ENCODE results near the gene BAK1.
"Not testable (repeated sequence)": the region's sequence is repeated elsewhere in the genome, so short reads cannot be mapped to it uniquely, and the experiment has no call there.

BAK1 gene

DNA sequence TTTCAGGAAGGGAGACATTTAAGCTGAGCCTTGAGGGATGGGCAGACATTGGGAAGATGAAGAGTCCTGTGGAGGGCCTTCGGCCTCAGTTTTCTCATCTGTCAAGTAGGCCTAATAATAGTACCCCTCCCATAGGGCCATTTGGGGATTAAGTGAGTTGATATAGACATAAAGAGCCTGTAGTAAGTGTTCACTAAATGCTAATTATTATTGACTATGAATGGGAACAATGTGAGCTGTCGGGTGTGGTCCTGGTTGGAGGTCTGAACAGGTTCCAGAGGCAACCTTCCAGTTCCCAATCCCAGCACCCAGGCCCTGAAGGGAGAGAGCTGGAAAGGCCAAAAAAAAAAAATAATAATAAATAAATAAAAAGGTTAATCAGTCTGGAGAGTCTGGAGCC, 26.6 kb upstream of the BAK1 start:
- peaks cover 8% of the 10 kb centered on the region for H3K4me1 ChIP-seq (ENCODE audit: insufficient read depth, low read length)
- H3K9ac ChIP-seq (ENCODE audit: low read length): no peak overlapping the region
- no peaks in the 10 kb centered on the region for H3K27me3 ChIP-seq (ENCODE audit: control insufficient read depth in 1 of 2, insufficient read depth in 2 of 2, low read length in 2 of 2)
- no peaks in the 10 kb centered on the region for H3K9me3 ChIP-seq (ENCODE audit: low read length)
- H3K36me3 ChIP-seq (ENCODE audit: insufficient read depth, low read length): no peaks in the 10 kb centered on the region
- H3K27ac ChIP-seq (ENCODE audit: low read depth, low read length): no peak overlapping the region
- H3K4me3 ChIP-seq (ENCODE audit: low read depth in 1 of 2, low read length in 2 of 2): no peak overlapping the region

DNA sequence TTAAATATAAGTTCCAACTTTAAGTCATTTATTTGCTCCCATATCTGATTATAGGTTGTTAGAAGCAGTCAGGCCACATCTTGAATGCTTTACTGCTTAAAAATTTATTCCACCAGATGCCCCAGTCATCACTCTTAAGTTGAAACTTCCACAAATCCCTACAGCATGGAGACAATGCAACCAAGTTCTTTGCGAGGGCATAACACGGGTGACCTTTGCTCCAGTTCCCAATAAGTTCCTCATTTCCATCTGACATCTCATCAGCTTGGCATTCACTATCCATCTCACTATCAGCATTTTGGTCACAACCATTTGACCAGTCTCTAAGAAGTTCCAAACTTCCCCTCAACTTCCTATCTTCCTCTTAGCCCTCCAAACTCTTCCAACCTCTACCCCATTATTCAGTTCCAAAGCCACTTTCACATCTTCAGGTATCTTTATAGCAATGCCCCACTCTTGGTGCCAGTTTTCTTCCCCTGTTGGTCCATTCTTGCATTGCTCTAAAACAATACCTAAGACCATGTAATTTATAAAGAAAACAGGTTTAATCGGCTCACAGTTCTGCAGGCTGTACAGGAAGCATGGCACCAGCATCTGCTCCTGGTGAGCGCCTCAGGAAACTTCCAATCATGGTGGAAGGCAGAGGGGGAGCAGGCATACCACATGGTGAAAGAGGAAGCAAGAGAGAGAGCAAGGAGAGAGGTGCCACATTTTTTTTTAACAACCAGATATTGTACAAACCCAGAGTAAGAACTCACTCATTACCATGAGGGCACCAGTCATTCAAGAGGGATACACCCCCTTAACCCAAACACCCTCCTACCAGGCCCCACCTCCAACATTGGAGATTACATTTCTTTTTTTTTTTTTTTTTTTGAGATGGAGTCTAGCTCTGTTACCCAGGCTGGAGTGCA, 25.1 kb upstream of the BAK1 start:
- no peaks in the 10 kb centered on the region for H3K36me3 ChIP-seq (ENCODE audit: insufficient read depth, low read length)
- H3K9me3 ChIP-seq (ENCODE audit: low read length): no peaks in the 10 kb centered on the region
- no peak overlapping the region for H3K9ac ChIP-seq (ENCODE audit: low read length)
- no peak overlapping the region for H3K4me3 ChIP-seq (ENCODE audit: low read depth in 1 of 2, low read length in 2 of 2)
- no peak overlapping the region for H3K27ac ChIP-seq (ENCODE audit: low read depth, low read length)
- no peaks in the 10 kb centered on the region for H3K27me3 ChIP-seq (ENCODE audit: control insufficient read depth in 1 of 2, insufficient read depth in 2 of 2, low read length in 2 of 2)
- H3K4me1 ChIP-seq (ENCODE audit: insufficient read depth, low read length): peaks cover 8% of the 10 kb centered on the region

DNA sequence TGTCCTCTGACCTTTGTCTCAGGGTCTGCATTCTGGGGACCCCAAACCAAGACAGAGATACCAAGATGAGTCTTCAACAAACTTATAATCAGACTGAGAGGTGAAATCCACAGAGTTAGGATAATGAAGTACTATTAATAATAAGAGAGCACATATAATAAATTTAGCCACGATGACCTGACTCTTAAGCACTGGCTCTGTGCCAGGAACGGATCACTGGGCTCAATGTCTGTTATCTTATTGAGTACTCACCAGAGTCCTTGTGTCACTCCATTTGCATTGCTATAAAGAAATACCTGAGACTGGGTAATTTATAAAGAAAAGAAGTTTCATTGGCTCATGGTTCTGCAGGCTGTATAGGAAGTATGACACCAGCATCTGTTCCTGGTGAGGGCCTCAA, 22.1 kb upstream of the BAK1 start:
- Histone ChIP-seq H3K27me3 (ENCODE audit: control insufficient read depth in 1 of 2, insufficient read depth in 2 of 2, low read length in 2 of 2) (no peaks in the 10 kb centered on the region), H3K9me3 (ENCODE audit: low read length) (no peaks in the 10 kb centered on the region), H3K9ac (ENCODE audit: low read length) (no peak overlapping the region), H3K36me3 (ENCODE audit: insufficient read depth, low read length) (no peaks in the 10 kb centered on the region), H3K27ac (ENCODE audit: low read depth, low read length) (no peak overlapping the region), H3K4me1 (ENCODE audit: insufficient read depth, low read length) (no peaks in the 10 kb centered on the region), H3K4me3 (ENCODE audit: low read depth in 1 of 2, low read length in 2 of 2) (no peak overlapping the region)

DNA sequence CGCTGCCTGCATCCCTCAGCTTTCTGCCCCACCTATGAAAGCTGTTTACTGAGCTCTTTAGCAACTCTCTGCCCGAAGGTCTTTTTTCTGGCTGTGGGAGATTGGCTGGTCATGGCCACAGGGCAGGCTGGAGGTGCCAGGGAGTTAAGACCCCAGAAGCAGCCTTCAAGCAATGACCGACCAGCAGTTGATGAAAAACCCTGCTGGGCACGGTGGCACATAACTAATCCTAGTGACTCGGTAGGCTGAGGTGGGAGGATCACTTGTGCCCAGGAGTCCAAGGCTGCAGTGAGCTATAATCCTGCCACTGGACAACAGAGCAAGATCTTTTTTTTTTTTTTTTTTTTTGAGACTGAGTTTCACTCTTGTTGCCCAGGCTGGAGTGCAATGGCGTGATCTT, 20.7 kb upstream of the BAK1 start:
- Histone ChIP-seq H3K27ac (ENCODE audit: low read depth, low read length) (no peak overlapping the region), H3K9me3 (ENCODE audit: low read length) (no peaks in the 10 kb centered on the region), H3K36me3 (ENCODE audit: insufficient read depth, low read length) (no peaks in the 10 kb centered on the region), H3K9ac (ENCODE audit: low read length) (no peak overlapping the region), H3K4me1 (ENCODE audit: insufficient read depth, low read length) (no peaks in the 10 kb centered on the region), H3K4me3 (ENCODE audit: low read depth in 1 of 2, low read length in 2 of 2) (no peak overlapping the region), H3K27me3 (ENCODE audit: control insufficient read depth in 1 of 2, insufficient read depth in 2 of 2, low read length in 2 of 2) (no peaks in the 10 kb centered on the region)

DNA sequence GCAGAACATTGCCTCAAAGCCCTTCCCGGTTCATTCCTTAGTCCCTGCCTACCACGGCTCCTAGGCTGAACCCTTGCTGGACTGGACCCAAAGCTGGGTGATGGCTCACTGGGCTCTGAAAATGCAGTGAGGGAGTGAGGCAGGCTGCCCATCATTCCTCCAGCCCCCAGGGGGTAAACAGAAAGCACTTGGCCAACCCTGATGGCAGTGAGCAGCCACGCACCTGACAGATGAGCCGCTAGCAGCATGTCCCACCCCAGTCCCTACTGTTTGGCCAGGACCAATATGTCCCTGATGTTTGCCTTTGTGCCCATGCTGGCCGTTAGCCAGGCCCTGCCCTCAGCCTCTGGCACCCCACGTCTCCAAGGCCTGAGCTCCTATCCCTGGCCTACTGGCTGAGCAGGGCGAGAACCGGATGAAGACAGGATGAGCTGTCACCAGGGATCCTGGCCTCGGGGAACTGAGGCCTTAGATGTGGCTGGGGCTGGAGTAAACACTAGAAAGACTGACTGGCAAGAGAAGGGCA, 19.4 kb upstream of the BAK1 start:
- H3K9me3 ChIP-seq (ENCODE audit: low read length): no peaks in the 10 kb centered on the region
- no peak overlapping the region for H3K27ac ChIP-seq (ENCODE audit: low read depth, low read length)
- H3K36me3 ChIP-seq (ENCODE audit: insufficient read depth, low read length): no peaks in the 10 kb centered on the region
- H3K4me1 ChIP-seq (ENCODE audit: insufficient read depth, low read length): no peaks in the 10 kb centered on the region
- no peak overlapping the region for H3K9ac ChIP-seq (ENCODE audit: low read length)
- no peak overlapping the region for H3K4me3 ChIP-seq (ENCODE audit: low read depth in 1 of 2, low read length in 2 of 2)
- no peaks in the 10 kb centered on the region for H3K27me3 ChIP-seq (ENCODE audit: control insufficient read depth in 1 of 2, insufficient read depth in 2 of 2, low read length in 2 of 2)

DNA sequence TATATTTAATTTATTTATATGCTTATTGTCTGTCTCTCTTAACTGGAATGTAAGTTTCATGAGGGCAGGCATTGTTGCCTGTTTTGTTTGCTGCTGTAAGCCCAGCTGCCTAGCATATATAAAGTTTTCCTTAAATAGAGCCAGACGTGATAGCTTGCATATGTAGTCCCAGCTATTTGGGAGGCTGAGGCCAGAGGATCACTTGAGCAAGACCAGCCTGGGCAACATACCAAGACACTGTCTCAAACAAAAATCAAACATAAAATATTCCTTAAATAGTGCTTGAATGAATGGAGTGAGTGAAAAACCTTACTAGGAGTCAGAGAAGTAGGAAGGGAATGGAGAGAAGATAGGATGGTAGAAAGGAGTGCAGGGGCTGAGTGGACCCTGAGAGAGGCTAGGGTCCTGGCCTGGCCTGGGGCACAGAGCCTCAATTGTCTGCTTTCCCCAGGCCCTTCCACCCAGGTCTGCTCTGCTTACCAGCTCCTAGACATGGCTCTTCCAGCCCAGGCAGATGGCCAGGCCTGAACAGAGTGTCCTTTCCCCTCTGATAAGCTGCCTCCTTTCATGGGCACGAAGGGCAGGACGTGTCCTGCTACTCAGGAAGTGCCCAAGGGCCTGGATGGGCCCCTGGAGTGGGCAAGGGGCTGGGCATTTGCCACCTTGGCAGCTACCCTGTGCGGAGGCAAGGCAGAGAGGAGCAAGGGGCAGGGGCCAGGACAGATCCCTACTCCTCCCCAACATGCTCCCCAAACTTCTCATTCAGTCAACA, 17.7 kb upstream of the BAK1 start:
- no peaks in the 10 kb centered on the region for H3K4me1 ChIP-seq (ENCODE audit: insufficient read depth, low read length)
- no peaks in the 10 kb centered on the region for H3K36me3 ChIP-seq (ENCODE audit: insufficient read depth, low read length)
- H3K4me3 ChIP-seq (ENCODE audit: low read depth in 1 of 2, low read length in 2 of 2): no peak overlapping the region
- H3K9me3 ChIP-seq (ENCODE audit: low read length): no peaks in the 10 kb centered on the region
- no peak overlapping the region for H3K9ac ChIP-seq (ENCODE audit: low read length)
- H3K27ac ChIP-seq (ENCODE audit: low read depth, low read length): no peak overlapping the region
- peaks cover 0 to 7% of the 10 kb centered on the region in 2 donors for H3K27me3 ChIP-seq (ENCODE audit: control insufficient read depth in 1 of 2, insufficient read depth in 2 of 2, low read length in 2 of 2)

DNA sequence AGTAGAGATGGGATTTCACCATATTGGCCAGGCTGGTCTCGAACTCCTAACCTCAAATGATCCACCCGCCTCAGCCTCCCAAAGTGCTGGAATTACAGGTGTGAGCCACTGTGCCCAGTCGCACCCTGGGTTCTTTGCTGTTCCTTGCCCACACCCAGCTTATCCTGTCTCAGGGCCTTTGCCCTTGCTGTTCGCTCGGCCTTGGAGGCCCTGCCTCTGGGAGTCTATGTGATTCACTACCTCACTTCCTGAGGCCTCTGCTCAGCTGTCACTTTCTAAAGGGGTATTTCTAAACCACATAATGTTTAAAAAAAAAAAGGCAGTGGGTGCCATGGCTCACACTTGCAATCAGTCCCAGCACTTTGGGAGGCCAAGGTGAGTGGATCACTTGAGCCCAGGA, 16.8 kb upstream of the BAK1 start:
- not testable (repeated sequence) for H3K9ac ChIP-seq (ENCODE audit: low read length)

DNA sequence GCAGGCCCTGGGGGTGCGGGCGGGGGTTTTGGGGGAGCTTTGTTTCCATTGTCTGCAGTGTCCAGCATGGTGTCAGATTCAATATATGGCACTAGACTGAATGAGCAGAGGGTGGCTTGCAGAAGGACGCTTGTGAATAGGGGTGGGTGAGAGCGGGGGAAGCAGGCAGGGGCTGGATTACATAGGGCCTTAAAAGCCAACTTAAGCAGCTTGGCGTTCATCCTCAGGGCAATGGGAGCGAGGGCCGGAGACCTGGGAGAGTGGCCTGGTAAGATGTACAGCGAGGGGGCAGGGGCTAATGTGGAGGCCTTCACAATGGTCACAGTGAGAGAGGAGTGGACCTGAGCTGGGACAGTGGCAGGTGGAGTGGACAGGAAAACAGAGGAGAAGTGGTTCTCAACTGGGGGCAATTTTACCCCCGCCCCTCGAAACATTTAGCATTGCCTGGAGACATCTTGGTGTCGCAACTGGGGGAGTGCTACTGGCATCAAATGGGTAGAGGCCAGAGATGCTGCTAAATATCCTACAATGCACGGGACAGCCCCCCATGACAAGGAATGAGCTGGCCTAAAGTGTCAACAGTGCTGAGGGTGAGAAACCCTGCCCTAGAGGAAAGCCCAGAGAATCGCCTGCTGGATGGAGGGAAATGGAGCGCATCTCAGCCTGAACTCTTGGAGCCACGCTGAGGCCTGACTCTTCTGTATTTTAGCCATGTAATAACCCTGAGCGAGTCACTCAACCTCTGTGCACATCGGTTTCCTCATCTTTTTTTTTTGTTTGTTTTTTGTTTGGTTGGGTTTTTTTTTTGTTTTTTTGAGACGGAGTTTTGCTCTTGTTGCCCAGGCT, 15.1 kb upstream of the BAK1 start:
- Histone ChIP-seq H3K9ac (ENCODE audit: low read length) (no peak overlapping the region), H3K9me3 (ENCODE audit: low read length) (no peaks in the 10 kb centered on the region), H3K27me3 (ENCODE audit: control insufficient read depth in 1 of 2, insufficient read depth in 2 of 2, low read length in 2 of 2) (peaks cover 0 to 8% of the 10 kb centered on the region in 2 donors), H3K36me3 (ENCODE audit: insufficient read depth, low read length) (no peaks in the 10 kb centered on the region), H3K4me3 (ENCODE audit: low read depth in 1 of 2, low read length in 2 of 2) (no peak overlapping the region), H3K27ac (ENCODE audit: low read depth, low read length) (no peak overlapping the region), H3K4me1 (ENCODE audit: insufficient read depth, low read length) (peaks cover 5% of the 10 kb centered on the region)

More for the DNA sequence above, 16.8 kb upstream of the BAK1 start:
- not testable (repeated sequence) for H3K27ac ChIP-seq (ENCODE audit: low read depth, low read length); H3K36me3 ChIP-seq (ENCODE audit: insufficient read depth, low read length); H3K27me3 ChIP-seq (ENCODE audit: control insufficient read depth in 1 of 2, insufficient read depth in 2 of 2, low read length in 2 of 2); H3K4me1 ChIP-seq (ENCODE audit: insufficient read depth, low read length); H3K4me3 ChIP-seq (ENCODE audit: low read depth in 1 of 2, low read length in 2 of 2); H3K9me3 ChIP-seq (ENCODE audit: low read length)

DNA sequence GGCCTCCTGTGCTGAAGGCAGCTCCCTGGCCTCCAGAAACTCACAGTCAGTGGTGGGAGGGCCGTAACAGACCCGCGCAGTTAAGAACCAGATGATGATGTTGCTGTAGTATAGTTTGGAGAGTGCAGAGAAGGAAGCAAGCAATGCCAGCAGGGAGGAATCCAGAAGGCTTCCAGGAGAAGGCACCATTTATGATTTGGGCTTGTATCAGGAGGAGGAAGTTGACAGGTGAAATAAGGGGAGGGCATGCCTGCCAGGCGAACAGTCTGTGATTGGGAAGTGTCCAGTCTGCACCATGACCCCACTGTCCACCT, 13.3 kb upstream of the BAK1 start:
- Histone ChIP-seq H3K9me3 (ENCODE audit: low read length) (no peaks in the 10 kb centered on the region), H3K36me3 (ENCODE audit: insufficient read depth, low read length) (no peaks in the 10 kb centered on the region), H3K27me3 (ENCODE audit: control insufficient read depth in 1 of 2, insufficient read depth in 2 of 2, low read length in 2 of 2) (peaks cover 0 to 8% of the 10 kb centered on the region in 2 donors), H3K27ac (ENCODE audit: low read depth, low read length) (no peak overlapping the region), H3K4me3 (ENCODE audit: low read depth in 1 of 2, low read length in 2 of 2) (no peak overlapping the region), H3K9ac (ENCODE audit: low read length) (no peak overlapping the region), H3K4me1 (ENCODE audit: insufficient read depth, low read length) (peaks cover 12% of the 10 kb centered on the region)

DNA sequence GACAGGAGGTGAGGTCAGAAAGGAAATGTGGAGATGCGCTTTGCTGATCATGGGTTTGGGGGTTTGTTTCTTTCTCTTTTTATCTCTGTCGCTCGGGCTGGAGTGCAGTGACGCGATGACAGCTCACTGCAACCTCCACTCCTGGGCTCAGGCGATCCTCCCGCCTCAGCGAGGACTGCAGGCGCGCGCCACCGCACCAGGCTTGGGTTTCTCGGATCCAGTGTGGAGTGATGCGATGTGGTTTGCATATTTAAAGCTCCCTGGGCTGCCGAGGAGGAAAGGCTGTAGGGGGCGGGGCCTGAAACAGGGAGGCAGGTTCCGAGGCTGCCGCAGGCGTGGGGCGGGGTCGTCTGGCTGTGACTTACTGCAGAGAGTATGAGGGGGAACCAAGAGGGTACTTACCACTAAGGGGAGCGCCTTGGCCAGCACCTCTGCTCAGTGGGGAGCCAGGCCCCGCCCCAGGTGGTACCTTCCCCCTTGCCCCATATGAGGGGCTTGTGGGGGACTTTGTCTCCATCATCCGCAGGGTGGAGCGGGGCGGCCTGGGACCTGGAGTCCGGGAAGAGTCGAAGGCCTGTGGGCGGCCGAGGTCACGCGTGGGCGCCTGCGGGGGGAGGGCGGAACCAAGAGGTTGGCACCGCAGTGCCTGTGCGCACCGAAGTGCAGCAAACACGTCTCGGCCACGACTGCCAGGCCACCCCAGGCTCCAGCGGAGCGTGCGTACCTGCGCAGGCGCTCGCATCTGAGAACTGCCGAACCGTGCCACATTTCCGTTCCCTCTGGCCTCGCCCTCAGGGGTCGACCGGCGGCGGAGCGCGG, 12.7 kb upstream of the BAK1 start:
- H3K36me3 ChIP-seq (ENCODE audit: insufficient read depth, low read length): no peaks in the 10 kb centered on the region
- H3K27me3 ChIP-seq (ENCODE audit: control insufficient read depth in 1 of 2, insufficient read depth in 2 of 2, low read length in 2 of 2): peaks cover 0 to 8% of the 10 kb centered on the region in 2 donors
- peaks cover 12% of the 10 kb centered on the region for H3K4me1 ChIP-seq (ENCODE audit: insufficient read depth, low read length)
- H3K9ac ChIP-seq (ENCODE audit: low read length): no peak overlapping the region
- H3K9me3 ChIP-seq (ENCODE audit: low read length): no peaks in the 10 kb centered on the region
- H3K27ac ChIP-seq (ENCODE audit: low read depth, low read length): no peak overlapping the region
- H3K4me3 ChIP-seq (ENCODE audit: low read depth in 1 of 2, low read length in 2 of 2): no peak overlapping the region

All from muscle layer of colon (tissue), 2 donors.